Measurements from ENCODE around the gene TM9SF2.
"Not testable (repeated sequence)": the region's sequence is repeated elsewhere in the genome, so short reads cannot be mapped to it uniquely, and the experiment has no call there.

Gene TM9SF2

GRCh38 chr13:99476648-99477047 is 24.6 kb upstream of the TM9SF2 start:
- H3K4me3 ChIP-seq (ENCODE audit: low read depth, low read length): no peak overlapping the region
- no peak for TF ChIP-seq CTCF (IDR thresholded peaks at IDR 0.05; ENCODE audit: low read depth, low read length, missing control alignments)
- no peak for DNase-seq (ENCODE audit: low read depth)

GRCh38 chr13:99477493-99477892 is 23.8 kb upstream of the TM9SF2 start:
- no peak for DNase-seq (ENCODE audit: low read depth)
- H3K4me3 ChIP-seq (ENCODE audit: low read depth, low read length): no peak overlapping the region
- TF ChIP-seq CTCF (IDR thresholded peaks at IDR 0.05; ENCODE audit: low read depth, low read length, missing control alignments): no peak

GRCh38 chr13:99481366-99481765 is 19.9 kb upstream of the TM9SF2 start:
- H3K4me3 ChIP-seq (ENCODE audit: low read depth, low read length): no peak overlapping the region
- DNase-seq (ENCODE audit: low read depth): no peak
- TF ChIP-seq CTCF (IDR thresholded peaks at IDR 0.05; ENCODE audit: low read depth, low read length, missing control alignments): no peak

- TF ChIP-seq CTCF (IDR thresholded peaks at IDR 0.05; ENCODE audit: low read depth, low read length, missing control alignments): no peak
- no peak for DNase-seq (ENCODE audit: low read depth)
- H3K4me3 ChIP-seq (ENCODE audit: low read depth, low read length): no peak overlapping the region
These were observed 16.8 kb upstream of the TM9SF2 start for GRCh38 chr13:99484473-99484872.

GRCh38 chr13:99486996-99487395 is 14.3 kb upstream of the TM9SF2 start:
- no peak overlapping the region for H3K4me3 ChIP-seq (ENCODE audit: low read depth, low read length)
- no peak for TF ChIP-seq CTCF (IDR thresholded peaks at IDR 0.05; ENCODE audit: low read depth, low read length, missing control alignments)
- no peak for DNase-seq (ENCODE audit: low read depth)

- H3K4me3 ChIP-seq (ENCODE audit: low read depth, low read length): no peak overlapping the region
- DNase-seq (ENCODE audit: low read depth): no peak
- TF ChIP-seq CTCF (IDR thresholded peaks at IDR 0.05; ENCODE audit: low read depth, low read length, missing control alignments): no peak
These were observed 12.2 kb upstream of the TM9SF2 start for GRCh38 chr13:99489028-99489427.

- H3K4me3 ChIP-seq (ENCODE audit: low read depth, low read length); DNase-seq (ENCODE audit: low read depth): not testable (repeated sequence)
These were observed 9.5 kb upstream of the TM9SF2 start for GRCh38 chr13:99491750-99492149.
